SH-SY5Y (cell line): Measurements from ENCODE around the gene FBRSL1.

ENCODE experiments used
- GATA2 ChIP-seq: IDR thresholded peaks from 2 replicates; pipeline ENCODE4 v1.6.1; 2011; ENCODE audit warnings: mild to moderate bottlenecking, low read depth, low read length
- GATA3 ChIP-seq: IDR thresholded peaks from 2 replicates; pipeline ENCODE4 v1.6.1; 2011; ENCODE audit warnings: low read depth, mild to moderate bottlenecking, low read length, moderate library complexity

Gene FBRSL1

GRCh38 chr12:132450418-132451171 lies 39.4 kb upstream of the FBRSL1 start:
- TF ChIP-seq GATA3, result no peak
- no peak for TF ChIP-seq GATA2

GRCh38 chr12:132451172-132451835 lies 38.6 kb upstream of the FBRSL1 start:
- TF ChIP-seq GATA2, result no peak
- TF ChIP-seq GATA3, result no peak

- no peak for TF ChIP-seq GATA3
- no peak for TF ChIP-seq GATA2
These were observed 38.1 kb upstream of the FBRSL1 start for GRCh38 chr12:132451836-132452195.

- TF ChIP-seq GATA2, result no peak
- TF ChIP-seq GATA3, result no peak
These were observed 37.2 kb upstream of the FBRSL1 start for GRCh38 chr12:132452596-132453350.

GRCh38 chr12:132453361-132454192 lies 36.4 kb upstream of the FBRSL1 start:
- no peak for TF ChIP-seq GATA3
- TF ChIP-seq GATA2, result no peak

GRCh38 chr12:132454193-132454932 lies 35.6 kb upstream of the FBRSL1 start:
- no peak for TF ChIP-seq GATA3
- TF ChIP-seq GATA2, result no peak

- TF ChIP-seq GATA3 (no peak), GATA2 (no peak)
These were observed 35.0 kb upstream of the FBRSL1 start for GRCh38 chr12:132454933-132455418.

GRCh38 chr12:132455565-132455964 lies 34.4 kb upstream of the FBRSL1 start:
- TF ChIP-seq GATA3, result no peak
- no peak for TF ChIP-seq GATA2

GRCh38 chr12:132456186-132456943 lies 33.6 kb upstream of the FBRSL1 start:
- TF ChIP-seq GATA2 (no peak), GATA3 (no peak)

- TF ChIP-seq GATA2, result no peak
- TF ChIP-seq GATA3, result no peak
These were observed 32.9 kb upstream of the FBRSL1 start for GRCh38 chr12:132456944-132457495.

GRCh38 chr12:132458441-132458840 lies 31.5 kb upstream of the FBRSL1 start:
- TF ChIP-seq GATA3 (no peak), GATA2 (no peak)

- TF ChIP-seq GATA3, result no peak
- no peak for TF ChIP-seq GATA2
These were observed 30.9 kb upstream of the FBRSL1 start for GRCh38 chr12:132458846-132459641.
